ENCODE results near the gene TCEA2.

DNA sequence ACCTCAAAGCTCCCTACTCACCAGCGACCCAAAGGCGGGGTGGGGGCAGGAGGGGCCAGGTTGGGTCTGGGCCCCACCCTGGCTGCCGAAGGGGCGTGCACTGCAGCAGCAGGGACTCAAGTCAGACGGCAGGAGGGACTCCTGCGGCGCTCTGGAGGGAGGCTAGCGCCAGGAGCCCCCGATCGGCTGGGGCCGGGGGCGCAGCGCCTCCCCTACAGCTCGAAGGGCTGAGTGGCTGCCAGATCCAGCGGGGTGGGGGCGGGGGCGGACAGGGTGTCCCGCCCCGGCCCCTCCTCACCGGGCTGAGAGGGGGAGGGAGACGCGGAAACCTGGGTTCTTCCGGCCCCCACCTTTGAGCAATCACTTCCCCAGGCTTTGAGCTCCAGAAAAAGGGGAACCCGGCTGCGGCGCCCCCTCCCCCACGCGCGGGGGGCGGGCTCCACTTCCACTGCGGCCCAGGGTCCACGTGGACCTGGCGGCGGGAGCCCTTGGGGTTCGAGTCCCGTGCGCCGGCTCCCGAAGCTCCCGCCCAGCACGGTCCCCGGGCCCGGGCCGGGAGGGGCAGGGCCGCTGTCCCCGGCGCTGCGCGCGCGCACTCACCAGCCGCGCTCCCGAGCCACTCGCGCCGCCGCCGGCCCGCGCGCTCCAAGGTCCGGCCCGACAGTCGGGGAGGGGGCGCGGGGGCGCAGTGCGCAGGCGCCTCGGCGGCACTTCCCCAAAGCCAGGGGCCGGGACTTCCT, 16.4 kb downstream of the TCEA2 start, which contains the start of gene RGS19:
- TF ChIP-seq TEAD4 (IDR thresholded peaks at IDR 0.05; ENCODE audit: low read length) (no peak), TEAD4 (CRISPR knock-in tag; IDR thresholded peaks at IDR 0.05; ENCODE audit: borderline replicate concordance) (no peak), NFRKB (IDR thresholded peaks at IDR 0.05; ENCODE audit: low read depth) (no peak)
- TF ChIP-seq, protein P1, sequence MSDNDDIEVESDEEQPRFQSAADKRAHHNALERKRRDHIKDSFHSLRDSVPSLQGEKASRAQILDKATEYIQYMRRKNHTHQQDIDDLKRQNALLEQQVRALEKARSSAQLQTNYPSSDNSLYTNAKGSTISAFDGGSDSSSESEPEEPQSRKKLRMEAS (CRISPR knock-in tag; IDR thresholded peaks at IDR 0.05): peak; percentile 77
- TF ChIP-seq, protein P2, sequence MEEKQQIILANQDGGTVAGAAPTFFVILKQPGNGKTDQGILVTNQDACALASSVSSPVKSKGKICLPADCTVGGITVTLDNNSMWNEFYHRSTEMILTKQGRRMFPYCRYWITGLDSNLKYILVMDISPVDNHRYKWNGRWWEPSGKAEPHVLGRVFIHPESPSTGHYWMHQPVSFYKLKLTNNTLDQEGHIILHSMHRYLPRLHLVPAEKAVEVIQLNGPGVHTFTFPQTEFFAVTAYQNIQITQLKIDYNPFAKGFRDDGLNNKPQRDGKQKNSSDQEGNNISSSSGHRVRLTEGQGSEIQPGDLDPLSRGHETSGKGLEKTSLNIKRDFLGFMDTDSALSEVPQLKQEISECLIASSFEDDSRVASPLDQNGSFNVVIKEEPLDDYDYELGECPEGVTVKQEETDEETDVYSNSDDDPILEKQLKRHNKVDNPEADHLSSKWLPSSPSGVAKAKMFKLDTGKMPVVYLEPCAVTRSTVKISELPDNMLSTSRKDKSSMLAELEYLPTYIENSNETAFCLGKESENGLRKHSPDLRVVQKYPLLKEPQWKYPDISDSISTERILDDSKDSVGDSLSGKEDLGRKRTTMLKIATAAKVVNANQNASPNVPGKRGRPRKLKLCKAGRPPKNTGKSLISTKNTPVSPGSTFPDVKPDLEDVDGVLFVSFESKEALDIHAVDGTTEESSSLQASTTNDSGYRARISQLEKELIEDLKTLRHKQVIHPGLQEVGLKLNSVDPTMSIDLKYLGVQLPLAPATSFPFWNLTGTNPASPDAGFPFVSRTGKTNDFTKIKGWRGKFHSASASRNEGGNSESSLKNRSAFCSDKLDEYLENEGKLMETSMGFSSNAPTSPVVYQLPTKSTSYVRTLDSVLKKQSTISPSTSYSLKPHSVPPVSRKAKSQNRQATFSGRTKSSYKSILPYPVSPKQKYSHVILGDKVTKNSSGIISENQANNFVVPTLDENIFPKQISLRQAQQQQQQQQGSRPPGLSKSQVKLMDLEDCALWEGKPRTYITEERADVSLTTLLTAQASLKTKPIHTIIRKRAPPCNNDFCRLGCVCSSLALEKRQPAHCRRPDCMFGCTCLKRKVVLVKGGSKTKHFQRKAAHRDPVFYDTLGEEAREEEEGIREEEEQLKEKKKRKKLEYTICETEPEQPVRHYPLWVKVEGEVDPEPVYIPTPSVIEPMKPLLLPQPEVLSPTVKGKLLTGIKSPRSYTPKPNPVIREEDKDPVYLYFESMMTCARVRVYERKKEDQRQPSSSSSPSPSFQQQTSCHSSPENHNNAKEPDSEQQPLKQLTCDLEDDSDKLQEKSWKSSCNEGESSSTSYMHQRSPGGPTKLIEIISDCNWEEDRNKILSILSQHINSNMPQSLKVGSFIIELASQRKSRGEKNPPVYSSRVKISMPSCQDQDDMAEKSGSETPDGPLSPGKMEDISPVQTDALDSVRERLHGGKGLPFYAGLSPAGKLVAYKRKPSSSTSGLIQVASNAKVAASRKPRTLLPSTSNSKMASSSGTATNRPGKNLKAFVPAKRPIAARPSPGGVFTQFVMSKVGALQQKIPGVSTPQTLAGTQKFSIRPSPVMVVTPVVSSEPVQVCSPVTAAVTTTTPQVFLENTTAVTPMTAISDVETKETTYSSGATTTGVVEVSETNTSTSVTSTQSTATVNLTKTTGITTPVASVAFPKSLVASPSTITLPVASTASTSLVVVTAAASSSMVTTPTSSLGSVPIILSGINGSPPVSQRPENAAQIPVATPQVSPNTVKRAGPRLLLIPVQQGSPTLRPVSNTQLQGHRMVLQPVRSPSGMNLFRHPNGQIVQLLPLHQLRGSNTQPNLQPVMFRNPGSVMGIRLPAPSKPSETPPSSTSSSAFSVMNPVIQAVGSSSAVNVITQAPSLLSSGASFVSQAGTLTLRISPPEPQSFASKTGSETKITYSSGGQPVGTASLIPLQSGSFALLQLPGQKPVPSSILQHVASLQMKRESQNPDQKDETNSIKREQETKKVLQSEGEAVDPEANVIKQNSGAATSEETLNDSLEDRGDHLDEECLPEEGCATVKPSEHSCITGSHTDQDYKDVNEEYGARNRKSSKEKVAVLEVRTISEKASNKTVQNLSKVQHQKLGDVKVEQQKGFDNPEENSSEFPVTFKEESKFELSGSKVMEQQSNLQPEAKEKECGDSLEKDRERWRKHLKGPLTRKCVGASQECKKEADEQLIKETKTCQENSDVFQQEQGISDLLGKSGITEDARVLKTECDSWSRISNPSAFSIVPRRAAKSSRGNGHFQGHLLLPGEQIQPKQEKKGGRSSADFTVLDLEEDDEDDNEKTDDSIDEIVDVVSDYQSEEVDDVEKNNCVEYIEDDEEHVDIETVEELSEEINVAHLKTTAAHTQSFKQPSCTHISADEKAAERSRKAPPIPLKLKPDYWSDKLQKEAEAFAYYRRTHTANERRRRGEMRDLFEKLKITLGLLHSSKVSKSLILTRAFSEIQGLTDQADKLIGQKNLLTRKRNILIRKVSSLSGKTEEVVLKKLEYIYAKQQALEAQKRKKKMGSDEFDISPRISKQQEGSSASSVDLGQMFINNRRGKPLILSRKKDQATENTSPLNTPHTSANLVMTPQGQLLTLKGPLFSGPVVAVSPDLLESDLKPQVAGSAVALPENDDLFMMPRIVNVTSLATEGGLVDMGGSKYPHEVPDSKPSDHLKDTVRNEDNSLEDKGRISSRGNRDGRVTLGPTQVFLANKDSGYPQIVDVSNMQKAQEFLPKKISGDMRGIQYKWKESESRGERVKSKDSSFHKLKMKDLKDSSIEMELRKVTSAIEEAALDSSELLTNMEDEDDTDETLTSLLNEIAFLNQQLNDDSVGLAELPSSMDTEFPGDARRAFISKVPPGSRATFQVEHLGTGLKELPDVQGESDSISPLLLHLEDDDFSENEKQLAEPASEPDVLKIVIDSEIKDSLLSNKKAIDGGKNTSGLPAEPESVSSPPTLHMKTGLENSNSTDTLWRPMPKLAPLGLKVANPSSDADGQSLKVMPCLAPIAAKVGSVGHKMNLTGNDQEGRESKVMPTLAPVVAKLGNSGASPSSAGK (IDR thresholded peaks at IDR 0.05): no peak
- TF ChIP-seq, protein P3, sequence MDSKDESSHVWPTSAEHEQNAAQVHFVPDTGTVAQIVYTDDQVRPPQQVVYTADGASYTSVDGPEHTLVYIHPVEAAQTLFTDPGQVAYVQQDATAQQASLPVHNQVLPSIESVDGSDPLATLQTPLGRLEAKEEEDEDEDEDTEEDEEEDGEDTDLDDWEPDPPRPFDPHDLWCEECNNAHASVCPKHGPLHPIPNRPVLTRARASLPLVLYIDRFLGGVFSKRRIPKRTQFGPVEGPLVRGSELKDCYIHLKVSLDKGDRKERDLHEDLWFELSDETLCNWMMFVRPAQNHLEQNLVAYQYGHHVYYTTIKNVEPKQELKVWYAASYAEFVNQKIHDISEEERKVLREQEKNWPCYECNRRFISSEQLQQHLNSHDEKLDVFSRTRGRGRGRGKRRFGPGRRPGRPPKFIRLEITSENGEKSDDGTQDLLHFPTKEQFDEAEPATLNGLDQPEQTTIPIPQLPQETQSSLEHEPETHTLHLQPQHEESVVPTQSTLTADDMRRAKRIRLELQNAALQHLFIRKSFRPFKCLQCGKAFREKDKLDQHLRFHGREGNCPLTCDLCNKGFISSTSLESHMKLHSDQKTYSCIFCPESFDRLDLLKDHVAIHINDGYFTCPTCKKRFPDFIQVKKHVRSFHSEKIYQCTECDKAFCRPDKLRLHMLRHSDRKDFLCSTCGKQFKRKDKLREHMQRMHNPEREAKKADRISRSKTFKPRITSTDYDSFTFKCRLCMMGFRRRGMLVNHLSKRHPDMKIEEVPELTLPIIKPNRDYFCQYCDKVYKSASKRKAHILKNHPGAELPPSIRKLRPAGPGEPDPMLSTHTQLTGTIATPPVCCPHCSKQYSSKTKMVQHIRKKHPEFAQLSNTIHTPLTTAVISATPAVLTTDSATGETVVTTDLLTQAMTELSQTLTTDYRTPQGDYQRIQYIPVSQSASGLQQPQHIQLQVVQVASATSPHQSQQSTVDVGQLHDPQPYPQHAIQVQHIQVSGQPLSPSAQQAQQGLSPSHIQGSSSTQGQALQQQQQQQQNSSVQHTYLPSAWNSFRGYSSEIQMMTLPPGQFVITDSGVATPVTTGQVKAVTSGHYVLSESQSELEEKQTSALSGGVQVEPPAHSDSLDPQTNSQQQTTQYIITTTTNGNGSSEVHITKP (IDR thresholded peaks at IDR 0.05; ENCODE audit: partially characterized antibody): no peak
